Skeletal muscle tissue (tissue), 4 donors: ENCODE measurements around the gene GINS1. TPM values are rescaled to one million over a fixed set of nuclear protein-coding genes. Genes with fewer than 3 reads are reported as not detected.
A peak's percentile ranks its signal among the peaks of the same experiment; 100 is the strongest.

Source experiments
- H3K27ac ChIP-seq: one replicate; pipeline ENCODE4 v1.7.0; 2013; ENCODE audit warnings: mild to moderate bottlenecking, low read depth, low read length, inconsistent platforms
- H3K27me3 ChIP-seq, 3 donors: one replicate each; pipeline ENCODE4 v1.7.0; 2013; ENCODE audit warnings: low read length in 3 of 3; ENCODE audit not compliant: control insufficient read depth in 3 of 3, insufficient read depth in 3 of 3
- H3K36me3 ChIP-seq, 3 donors: one replicate each; pipeline ENCODE4 v1.7.0; 2013; ENCODE audit warnings: low read length in 3 of 3; ENCODE audit not compliant: control insufficient read depth in 3 of 3, insufficient read depth in 3 of 3
- H3K4me1 ChIP-seq, 3 donors: one replicate each; pipeline ENCODE4 v1.7.0; 2013; ENCODE audit warnings: low read length in 3 of 3, mild to moderate bottlenecking in 3 of 3; ENCODE audit not compliant: control insufficient read depth in 3 of 3, insufficient read depth in 3 of 3
- H3K4me3 ChIP-seq, 3 donors: one replicate each; pipeline ENCODE4 v1.7.0; 2013; ENCODE audit warnings: low read length in 3 of 3
- H3K9ac ChIP-seq, 3 donors: one replicate each; pipeline ENCODE4 v1.7.0; 2013; ENCODE audit warnings: low read length in 3 of 3, mild to moderate bottlenecking in 3 of 3, moderate library complexity in 2 of 3, low read depth in 1 of 3
- H3K9me3 ChIP-seq, 3 donors: one replicate each; pipeline ENCODE4 v1.7.0; 2013; ENCODE audit warnings: low read length in 3 of 3; ENCODE audit not compliant: control insufficient read depth in 3 of 3
- total RNA-seq: library from RNA; depleted of rRNA; stranded (reverse); fragments of >200 nt; gene quantifications from one replicate; pipeline ENCODE4 v1.2.3, GENCODE V29; 2014
- donor health status: Osteomylitis.

Gene GINS1
- total RNA-seq, 1 donor from 2014 or later = 4.2 TPM

DNA sequence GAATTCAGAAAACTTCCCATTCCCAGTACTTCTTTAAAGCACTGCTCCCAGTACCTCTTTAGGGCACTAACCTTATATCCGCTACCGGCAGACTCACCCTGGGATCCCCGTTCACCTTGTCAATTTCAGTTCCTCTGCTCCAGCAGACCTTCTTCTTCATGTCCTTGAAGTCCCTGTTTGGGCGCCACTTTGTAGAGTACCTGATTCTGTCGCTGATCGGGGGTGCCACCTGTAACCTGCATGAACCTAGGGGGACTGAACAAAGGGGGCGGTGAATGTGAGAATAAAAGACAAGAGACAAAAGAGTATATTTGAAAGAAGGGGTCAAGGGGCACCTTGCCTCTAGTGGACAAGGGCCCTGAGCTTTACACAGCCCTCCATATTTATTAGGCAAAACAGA, 4.9 kb upstream of the GINS1 start:
- peaks cover 2 to 7% (median 4%) of the 10 kb centered on the region in 3 donors for H3K9me3 ChIP-seq
- no peak overlapping the region for H3K27ac ChIP-seq

DNA sequence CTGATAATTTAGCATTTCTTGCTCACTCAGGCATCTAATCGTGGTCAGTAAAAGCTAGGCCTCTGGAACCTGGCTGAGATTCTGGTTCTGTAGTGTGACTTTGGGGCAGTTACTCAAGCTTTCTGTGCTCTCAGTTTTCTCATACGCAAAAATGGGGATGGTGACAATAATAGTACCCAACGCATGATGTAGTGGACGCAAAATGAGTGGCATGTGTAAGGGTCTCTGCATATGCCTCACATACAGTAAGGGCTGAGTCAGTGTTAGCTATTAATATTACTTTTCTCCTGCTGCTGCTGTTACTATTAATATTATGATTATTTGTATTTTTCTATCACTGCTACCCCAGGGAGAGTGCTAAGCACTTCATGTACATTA, 686 bp downstream of the GINS1 start:
- Histone ChIP-seq H3K9ac (peak overlapping the region; percentile 79 to 82 (median 80)), H3K36me3 (no peaks in the 10 kb centered on the region), H3K27me3 (no peaks in the 10 kb centered on the region), H3K9me3 (peaks cover 0 to 2% (median 1%) of the 10 kb centered on the region in 3 donors), H3K4me3 (peak overlapping the region; percentile 75 to 97 (median 91)), H3K27ac (no peak overlapping the region), H3K4me1 (peaks cover 8 to 14% (median 11%) of the 10 kb centered on the region in 3 donors)

More for the DNA sequence above, 4.9 kb upstream of the GINS1 start:
- no peak overlapping the region for H3K9ac ChIP-seq
- no peaks in the 10 kb centered on the region for H3K36me3 ChIP-seq
- H3K27me3 ChIP-seq = no peaks in the 10 kb centered on the region
- no peak overlapping the region for H3K4me3 ChIP-seq
- H3K4me1 ChIP-seq = peaks cover under 1 to 2% (median under 1%) of the 10 kb centered on the region in 3 donors

DNA sequence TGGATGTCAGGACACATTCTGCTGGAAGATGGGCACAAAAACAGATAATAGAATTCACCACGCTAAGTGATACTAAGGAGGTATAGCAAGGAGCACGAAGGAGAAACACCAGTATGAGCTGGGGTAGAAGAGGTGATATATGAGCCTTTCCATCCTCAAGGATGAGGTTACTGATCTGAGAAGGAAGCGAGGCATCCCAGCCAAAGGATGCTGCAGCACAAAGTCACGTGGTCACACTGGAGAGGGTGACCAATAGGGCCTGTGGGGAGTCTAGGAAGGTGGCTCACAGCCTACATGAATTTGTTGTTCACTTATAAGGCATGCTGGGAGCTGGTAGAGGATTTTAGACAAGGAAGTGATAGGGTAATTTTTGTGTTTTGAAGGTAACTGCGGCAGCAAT, 1.4 kb downstream of the GINS1 start:
- H3K9ac ChIP-seq = no peak overlapping the region
- no peak overlapping the region for H3K27ac ChIP-seq
- peaks cover 8 to 14% (median 11%) of the 10 kb centered on the region in 3 donors for H3K4me1 ChIP-seq
- no peak overlapping the region for H3K4me3 ChIP-seq
- H3K36me3 ChIP-seq = no peaks in the 10 kb centered on the region
- H3K9me3 ChIP-seq = no peaks in the 10 kb centered on the region
- H3K27me3 ChIP-seq = no peaks in the 10 kb centered on the region

DNA sequence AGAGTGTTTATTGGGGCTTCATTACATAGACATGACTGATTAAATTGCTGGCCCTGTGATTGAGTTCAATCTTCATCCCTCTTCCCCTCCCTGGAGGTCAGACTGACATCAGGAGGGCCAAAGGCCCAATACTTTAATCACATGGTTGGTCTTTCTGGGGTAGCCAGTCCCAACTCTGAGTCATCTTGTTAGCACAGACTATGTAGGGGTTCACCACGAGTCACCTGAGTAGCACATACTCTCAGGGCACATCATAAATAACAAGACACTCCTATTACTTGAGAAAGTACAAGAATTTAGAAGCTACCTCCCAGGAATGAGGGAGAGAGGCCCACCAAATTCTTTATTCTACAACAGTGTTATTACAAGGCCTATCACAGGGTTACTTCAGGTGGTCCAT, 11.3 kb downstream of the GINS1 start:
- Histone ChIP-seq H3K9me3 (no peaks in the 10 kb centered on the region), H3K27ac (no peak overlapping the region), H3K36me3 (no peaks in the 10 kb centered on the region), H3K4me3 (no peak overlapping the region), H3K27me3 (no peaks in the 10 kb centered on the region), H3K9ac (no peak overlapping the region), H3K4me1 (no peaks in the 10 kb centered on the region)

DNA sequence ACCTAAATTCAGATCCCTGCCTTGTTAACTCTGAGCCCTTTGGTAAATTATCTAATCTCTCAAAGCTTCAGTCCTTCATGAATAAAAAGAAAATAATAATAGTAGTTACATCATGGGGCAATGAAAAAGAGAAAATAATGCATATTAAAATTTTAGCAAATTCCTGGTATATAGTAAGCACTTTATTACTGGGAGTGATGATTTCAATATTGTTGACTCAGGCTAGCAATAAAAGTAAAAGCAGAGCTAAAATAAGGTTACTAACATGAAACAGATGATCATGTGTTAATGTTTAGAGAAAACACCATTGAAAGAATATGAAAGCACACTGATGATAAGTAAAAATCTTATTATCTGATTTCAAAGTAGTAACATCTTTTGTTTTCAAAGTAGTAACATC, 13.6 kb downstream of the GINS1 start:
- Histone ChIP-seq H3K4me1 (no peaks in the 10 kb centered on the region), H3K9me3 (no peaks in the 10 kb centered on the region), H3K27ac (no peak overlapping the region), H3K27me3 (no peaks in the 10 kb centered on the region), H3K36me3 (no peaks in the 10 kb centered on the region), H3K4me3 (no peak overlapping the region), H3K9ac (no peak overlapping the region)

DNA sequence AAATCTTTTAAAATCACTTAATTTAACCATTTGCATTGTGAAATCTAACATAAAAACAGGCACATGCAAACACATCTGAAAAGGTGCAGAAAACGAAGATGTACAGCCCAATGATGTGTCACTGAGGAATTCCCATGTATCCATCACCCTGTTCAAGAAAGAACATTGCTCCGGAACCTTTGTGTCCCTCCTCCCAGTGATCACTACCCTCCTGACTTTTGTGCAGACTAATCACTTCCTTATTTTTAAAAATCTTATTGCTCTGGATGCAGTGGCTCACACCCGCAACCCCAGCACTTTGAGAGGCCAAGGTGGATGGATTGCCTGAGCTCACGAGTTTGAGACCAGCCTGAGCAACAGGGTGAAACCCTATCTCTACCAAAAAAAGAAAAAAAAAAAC, 14.6 kb downstream of the GINS1 start:
- no peak overlapping the region for H3K4me3 ChIP-seq
- H3K27ac ChIP-seq = no peak overlapping the region
- no peak overlapping the region for H3K9ac ChIP-seq
- no peaks in the 10 kb centered on the region for H3K36me3 ChIP-seq
- H3K9me3 ChIP-seq = no peaks in the 10 kb centered on the region
- H3K27me3 ChIP-seq = no peaks in the 10 kb centered on the region
- no peaks in the 10 kb centered on the region for H3K4me1 ChIP-seq

DNA sequence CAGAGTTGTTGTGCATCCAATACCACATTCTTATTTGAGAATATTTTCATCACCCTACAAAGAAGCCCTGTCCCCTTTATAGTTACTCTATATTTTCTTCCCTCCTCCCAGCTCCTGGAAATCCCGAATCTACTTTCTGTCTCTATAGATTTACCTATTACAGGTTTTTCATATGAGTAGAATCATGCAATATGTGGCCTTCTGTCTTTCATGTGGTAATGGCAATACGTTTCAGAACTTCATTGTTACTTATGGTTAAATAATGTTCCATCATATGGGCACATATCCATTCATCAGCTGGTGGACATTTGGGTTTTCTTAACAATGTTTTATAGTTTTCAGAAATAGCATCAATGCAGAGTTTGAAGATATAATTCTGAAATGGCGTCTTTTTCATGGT, 17.1 kb downstream of the GINS1 start:
- Histone ChIP-seq H3K27ac (no peak overlapping the region), H3K36me3 (no peaks in the 10 kb centered on the region), H3K4me3 (no peak overlapping the region), H3K4me1 (no peaks in the 10 kb centered on the region), H3K9me3 (no peaks in the 10 kb centered on the region), H3K9ac (no peak overlapping the region), H3K27me3 (no peaks in the 10 kb centered on the region)

DNA sequence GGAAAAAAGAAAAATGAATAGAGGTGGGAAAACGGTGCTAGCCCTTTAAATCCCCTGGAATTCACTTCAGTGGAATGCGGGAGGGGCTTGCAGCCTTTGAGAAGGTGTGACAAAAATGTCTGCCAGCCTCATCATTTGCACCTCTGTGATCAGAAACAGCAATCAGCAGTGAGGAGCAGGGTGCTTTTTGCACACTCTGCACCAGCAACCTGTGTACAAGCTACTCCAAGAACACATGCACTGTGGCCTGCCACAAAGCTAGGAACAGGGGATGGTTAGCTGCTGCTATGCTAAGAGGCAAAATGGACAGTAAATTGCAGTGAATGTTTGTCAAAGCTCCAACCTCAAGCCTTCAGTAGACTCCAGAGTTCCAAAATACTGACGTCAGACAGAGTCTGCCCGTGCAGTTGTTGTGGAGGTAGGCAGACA, 29.7 kb downstream of the GINS1 start:
- no peak overlapping the region for H3K27ac ChIP-seq
- no peak overlapping the region for H3K9ac ChIP-seq
- no peak overlapping the region for H3K4me3 ChIP-seq
- H3K4me1 ChIP-seq = no peaks in the 10 kb centered on the region
- H3K27me3 ChIP-seq = no peaks in the 10 kb centered on the region
- no peaks in the 10 kb centered on the region for H3K36me3 ChIP-seq
- no peaks in the 10 kb centered on the region for H3K9me3 ChIP-seq

DNA sequence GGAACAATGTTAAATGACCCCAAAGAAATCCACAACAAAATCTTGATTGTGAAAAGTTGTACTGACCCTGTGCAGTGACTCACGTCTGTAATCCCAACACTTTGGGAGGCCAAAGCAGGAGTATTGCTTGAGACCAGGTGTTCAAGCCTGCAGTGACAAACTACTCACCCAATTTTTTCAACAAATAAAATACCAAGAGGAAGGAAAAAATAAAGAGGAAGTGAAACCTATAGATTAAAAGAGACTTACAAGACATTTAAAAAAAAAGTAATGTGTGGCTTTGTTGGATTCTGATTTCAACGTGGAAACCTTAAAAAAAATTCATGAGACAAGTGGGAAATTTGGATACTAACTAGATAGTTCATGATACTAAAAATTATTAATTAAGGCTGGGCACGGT, 31.9 kb downstream of the GINS1 start:
- Histone ChIP-seq H3K9ac (no peak overlapping the region), H3K36me3 (no peaks in the 10 kb centered on the region), H3K9me3 (no peaks in the 10 kb centered on the region), H3K4me1 (no peaks in the 10 kb centered on the region), H3K27ac (no peak overlapping the region), H3K4me3 (no peak overlapping the region), H3K27me3 (no peaks in the 10 kb centered on the region)

DNA sequence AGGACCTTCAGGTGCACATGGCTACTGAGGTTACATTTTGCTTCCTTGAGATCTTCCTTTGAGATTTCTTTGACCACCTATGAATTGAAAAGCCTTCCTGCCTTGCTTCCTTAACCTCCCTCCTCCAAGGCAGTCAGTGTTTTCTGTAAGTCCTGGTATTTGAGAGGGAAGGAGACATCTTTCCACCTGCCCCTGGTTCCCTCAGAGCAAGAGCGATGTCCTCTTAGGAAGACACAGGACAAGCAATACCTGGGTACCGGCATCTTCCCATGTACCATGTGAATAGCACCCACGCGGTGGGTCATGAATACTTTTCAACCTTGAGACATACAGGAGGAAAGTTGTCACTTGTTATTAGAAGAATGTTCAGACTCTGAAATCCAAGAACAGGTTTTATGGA, 37.1 kb downstream of the GINS1 start:
- Histone ChIP-seq H3K9me3 (no peaks in the 10 kb centered on the region), H3K9ac (no peak overlapping the region), H3K4me1 (no peaks in the 10 kb centered on the region), H3K4me3 (no peak overlapping the region), H3K27ac (no peak overlapping the region), H3K27me3 (no peaks in the 10 kb centered on the region), H3K36me3 (peaks cover 0 to 3% (median 0%) of the 10 kb centered on the region in 3 donors)

DNA sequence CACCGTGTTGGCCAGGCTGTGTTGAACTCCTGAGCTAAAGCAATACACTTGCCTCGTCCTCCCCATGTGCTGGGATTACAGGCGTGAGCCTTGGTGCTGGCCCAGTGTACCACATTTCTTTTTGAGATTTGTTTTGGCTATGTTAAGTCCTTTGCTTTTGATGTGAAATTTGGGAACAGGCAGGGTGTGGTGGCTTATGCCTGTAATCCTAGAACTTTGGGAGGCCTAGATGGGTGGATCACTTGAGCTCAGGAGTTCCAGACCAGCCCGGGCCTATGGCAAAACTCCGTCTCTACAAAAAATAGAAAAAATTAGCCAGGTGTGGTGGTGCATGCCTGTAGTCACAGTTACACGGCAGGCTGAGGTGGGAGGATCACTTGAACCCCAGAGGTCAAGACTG, 40.2 kb downstream of the GINS1 start:
- Histone ChIP-seq H3K9me3 (no peaks in the 10 kb centered on the region), H3K9ac (no peak overlapping the region), H3K4me1 (no peaks in the 10 kb centered on the region), H3K36me3 (peaks cover 0 to 3% (median 3%) of the 10 kb centered on the region in 3 donors), H3K27ac (no peak overlapping the region), H3K27me3 (no peaks in the 10 kb centered on the region), H3K4me3 (no peak overlapping the region)
